DMS153 (cell line): ENCODE measurements around the gene CYTH1.

Experiments
- DNase-seq: peaks from one replicate; lab custom pipeline; 2025; lab: John Stamatoyannopoulos, UW

CYTH1 gene

DNA sequence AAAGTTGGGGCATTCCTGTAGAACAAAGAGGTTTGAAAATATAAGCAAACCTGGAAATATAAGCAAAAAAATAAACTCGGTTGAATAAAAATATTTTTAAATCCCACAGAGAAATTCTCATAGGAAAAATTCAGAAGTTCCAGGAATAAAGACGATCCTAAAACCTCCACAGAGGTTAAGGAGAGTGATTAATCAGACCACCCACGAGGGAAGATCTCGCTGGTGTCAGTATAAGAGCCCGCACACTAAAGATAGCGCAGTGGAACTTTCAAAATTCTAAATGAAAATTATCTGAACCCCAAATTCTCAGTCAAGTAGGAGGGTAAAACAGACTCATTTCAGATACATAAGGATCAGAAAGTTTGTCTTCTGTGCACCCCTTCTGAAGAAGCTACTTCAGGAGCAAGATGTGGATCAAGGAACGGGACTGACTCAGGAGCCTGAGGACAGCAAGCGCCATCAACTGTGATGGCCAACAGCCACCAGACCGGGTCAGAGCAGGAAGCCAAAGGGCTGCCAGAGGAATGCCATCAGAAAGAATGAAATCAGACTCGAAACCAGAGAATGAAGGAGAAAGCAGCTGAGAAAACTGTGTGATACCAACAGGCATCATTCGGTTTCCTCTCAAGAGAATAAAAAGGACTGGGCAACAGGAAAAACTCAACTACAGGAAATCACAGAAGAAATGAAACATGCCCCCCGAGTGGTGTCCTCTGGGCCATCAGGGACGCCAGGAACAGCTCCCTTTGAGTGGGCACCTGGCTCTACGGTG is 66.9 kb downstream of the CYTH1 start:
- no peak for DNase-seq

DNA sequence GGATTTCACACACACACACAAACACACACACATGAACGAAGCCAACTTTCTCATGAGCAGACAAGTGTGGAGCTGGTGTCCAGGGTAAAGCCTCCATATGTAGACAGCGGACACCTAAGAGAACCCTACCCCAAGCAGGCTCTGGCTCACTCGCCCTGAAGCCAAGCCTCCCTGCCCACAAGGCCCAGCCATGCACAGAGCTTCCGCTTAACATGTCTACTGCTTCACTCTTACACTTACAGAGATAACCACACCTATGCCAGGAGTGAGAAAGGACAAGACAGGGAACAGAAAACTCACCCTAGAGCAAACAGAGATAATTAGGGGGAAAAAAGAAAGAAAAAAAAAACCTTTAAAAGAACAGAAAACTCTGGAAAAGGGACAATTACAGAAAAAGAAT is 67.5 kb downstream of the CYTH1 start:
- no peak for DNase-seq

DNA sequence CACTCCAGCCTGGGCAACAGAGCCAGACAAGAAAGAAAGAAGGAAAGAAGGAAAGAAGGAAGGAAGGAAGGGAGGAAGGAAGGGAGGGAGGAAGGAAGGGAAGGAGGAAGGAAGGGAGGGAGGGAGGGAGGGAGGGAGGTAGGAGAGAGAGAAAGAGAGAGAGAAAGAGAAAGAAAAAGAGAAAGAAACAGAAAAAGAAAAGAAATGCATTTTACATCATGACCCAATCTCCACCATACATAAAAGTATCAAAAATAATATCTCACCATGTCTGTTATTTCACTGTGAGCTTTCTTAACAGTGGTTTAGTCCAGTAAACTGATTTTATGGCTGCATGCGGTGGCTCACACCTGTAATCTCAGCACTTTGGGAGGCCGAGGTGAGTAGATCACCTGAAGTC is 70.0 kb downstream of the CYTH1 start:
- no peak for DNase-seq

- no peak for DNase-seq
Observed at GRCh38 chr17:78710607-78711006, 71.5 kb downstream of the CYTH1 start.

DNA sequence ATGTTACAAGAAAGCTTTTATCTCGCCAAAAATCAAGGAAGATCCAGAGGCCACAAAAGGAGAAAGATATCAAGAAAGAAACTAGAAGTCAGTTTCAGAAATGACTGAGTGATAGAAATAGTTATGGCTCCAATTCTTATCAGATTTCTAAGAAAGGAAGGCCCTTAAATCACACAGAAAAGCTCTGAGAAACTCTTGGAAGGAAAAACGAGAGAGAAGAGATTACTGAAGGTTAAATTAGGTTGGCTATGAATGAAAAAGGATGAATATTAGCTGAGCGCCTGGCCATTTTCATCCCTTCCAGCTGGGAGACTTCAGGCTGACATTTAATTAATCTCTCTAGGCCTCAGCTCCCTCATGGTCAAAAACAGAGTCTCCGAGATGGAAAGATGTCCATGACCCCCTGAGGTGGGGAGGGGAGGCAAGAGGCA is 72.3 kb downstream of the CYTH1 start:
- DNase-seq: no peak

DNA sequence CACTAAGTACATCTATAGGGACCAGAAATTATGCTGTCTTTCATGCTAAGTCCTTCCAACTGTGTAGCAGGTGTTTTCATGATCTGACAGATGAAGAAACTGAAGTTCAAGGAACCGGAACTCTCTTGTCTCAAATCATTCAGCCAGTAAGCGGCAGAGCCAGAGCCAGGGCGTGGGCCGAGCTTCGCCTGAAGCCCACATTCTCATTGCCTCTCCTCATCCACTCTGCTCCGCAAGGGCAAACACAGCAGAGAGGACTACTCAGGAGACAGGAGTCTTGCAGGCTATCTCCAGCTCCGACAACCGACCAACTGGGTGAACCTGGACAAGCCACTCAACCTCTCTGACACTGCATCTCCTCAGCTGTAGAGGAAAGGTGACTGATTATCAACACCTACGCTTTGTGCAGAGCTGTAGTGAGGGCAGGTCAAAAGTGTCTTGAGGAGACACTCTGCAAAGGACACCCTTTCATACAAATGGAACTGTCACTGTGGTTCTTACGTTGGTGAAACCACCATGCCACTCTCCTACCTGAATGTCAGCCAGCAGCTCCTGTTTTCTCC is 72.9 kb downstream of the CYTH1 start:
- no peak for DNase-seq

GRCh38 chr17:78708510-78708973 is 73.5 kb downstream of the CYTH1 start:
- DNase-seq: peak; percentile 29

DNA sequence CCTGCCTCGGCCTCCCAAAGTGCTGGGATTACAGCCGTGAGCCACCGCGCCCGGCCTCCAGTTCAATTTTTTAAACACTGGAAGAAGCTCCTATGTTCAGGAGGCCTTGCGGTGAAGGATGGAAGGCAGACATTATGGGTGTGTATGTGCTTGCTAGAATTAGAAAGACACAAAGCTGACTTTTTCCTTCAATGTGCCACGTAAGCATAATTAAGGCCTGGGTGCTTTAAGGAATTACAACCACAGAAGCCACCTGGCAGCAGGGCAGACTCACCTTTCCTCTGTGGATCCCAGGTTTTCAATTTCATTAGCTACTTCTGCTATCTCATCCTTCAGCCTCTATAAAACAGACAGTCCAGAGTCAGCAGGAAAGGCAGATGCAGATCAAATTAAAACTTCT is 74.2 kb downstream of the CYTH1 start:
- no peak for DNase-seq

GRCh38 chr17:78707016-78707415 is 75.1 kb downstream of the CYTH1 start:
- DNase-seq: no peak

GRCh38 chr17:78706271-78706915 is 75.7 kb downstream of the CYTH1 start:
- DNase-seq: no peak

DNA sequence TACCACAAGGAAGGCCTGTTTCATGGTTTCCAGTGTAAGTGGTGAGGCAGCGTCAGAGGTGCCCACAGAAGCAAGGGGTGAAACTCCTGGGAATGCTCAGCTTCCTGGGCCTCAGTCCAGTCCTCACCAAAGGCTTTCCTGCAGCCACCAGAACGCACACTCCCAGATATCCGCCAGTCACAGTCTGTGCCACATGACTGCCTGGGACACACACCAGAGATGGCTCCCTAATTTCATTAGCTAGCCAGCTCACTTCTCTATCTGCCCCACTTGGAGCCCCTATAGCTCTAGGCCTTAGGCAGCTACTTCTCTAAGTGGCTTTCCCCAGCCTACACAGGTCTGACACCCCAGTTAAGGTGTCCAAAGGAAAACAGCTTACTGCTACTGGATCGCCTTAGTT is 77.0 kb downstream of the CYTH1 start:
- no peak for DNase-seq

- no peak for DNase-seq
Observed at GRCh38 chr17:78704594-78704993, 77.5 kb downstream of the CYTH1 start.

DNA sequence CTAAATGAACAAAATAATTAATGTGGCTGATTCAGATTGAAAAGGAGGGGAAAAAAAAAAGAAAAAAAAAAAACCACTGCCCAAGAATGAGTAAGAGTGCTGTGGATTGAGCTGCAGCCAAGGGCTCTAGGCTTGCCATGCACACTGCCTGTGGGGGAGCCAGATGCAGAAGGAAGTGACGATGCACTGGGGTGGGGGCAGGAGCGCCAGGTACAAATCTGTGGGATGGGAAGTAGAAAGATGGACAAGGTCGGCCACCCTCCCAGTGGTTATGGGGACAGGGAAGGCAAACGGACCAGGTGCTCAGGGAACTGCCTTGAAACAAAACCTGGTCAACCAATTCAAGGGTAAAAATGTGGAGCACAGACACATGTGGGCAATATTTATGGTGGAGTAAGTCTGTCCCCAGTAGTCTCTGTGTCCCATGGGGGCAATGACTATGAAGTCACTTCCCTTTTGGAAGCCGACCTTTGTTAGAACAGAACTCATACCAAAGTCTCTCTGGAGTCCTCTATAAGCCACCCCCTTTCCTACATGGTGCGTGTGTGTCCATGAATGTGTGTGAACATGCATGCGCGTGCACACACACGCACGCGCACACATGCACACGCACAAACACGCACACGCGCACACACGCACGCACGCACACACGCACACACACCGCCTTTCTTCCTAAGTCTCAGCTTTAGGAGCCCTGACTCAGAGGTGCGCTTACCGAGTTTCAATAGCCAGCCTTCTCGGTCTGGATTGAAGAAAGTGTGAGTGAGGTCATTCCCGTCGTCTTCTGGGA is 84.3 kb downstream of the CYTH1 start:
- no peak for DNase-seq

- no peak for DNase-seq
Observed at GRCh38 chr17:78697122-78697521, 85.0 kb downstream of the CYTH1 start.

- DNase-seq: no peak
Observed at GRCh38 chr17:78696016-78696982, 85.8 kb downstream of the CYTH1 start.

DNA sequence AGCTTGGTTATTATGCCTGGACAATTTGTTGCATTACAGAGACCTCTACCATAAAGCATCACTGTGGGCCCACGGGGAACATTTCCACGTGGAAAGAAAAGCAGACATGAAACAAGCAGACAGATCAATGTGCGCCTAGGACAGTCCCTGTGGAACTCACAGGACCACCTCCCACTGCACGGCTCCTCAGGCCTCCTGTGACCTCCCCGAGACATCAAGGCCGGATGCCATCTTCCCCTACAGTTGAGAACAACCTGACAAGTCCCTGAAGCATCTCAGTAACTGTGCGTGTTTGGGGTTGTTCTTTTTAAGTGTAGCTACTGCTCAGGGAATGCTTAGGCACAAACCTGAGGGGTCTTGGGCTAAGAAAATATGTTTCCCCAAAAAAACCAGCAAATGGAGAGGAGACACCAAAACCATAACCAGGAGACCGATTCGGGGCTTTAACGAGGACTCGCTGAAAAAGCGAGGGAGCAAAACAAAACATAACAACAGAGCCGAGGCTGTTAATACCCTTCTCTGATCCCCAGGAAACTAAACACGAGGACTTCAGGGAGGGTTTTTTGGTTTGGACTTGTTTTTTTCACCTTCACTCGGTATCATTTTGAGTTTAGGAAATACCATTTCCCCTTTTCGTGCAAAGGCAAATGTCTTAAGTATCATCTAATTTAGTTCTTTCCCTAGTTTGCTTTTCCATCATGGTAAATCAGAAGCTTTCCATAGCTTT is 87.1 kb downstream of the CYTH1 start:
- no peak for DNase-seq

DNA sequence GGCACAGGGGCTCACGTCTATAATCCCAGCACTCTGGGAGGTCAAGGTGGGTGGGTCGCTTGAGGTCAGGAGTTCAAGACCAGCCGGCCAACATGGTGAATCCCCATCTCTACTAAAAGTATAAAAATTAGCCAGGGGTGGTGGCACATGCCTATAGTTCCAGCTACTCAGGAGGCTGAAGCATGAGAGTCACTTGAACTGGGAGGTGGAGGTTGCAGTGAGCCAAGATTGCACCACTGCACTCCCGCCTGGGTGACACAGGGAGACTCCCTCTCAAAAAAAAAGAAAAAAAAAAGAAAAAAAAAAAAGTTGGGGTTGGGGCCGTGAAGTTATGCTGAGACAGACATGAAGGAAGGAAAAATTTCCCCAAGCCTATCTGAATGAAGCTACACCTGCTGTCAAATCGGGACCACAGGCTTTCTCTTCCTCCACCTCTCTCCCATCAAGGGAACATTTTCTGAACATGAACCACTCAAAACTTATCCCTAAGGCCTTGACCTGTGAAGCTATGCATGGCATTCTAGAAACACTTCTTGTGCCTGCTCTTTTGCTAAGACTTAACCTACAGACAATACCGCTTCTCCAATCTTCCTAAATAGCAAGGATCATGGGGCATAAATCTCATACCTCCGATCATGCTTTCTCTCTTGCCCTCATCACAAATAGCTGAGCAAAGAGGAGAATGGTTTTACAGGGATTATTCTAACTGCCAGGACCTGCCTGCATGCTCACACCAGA is 88.6 kb downstream of the CYTH1 start:
- DNase-seq: no peak

- DNase-seq: no peak
Observed at GRCh38 chr17:78692460-78693010, 89.5 kb downstream of the CYTH1 start.

DNA sequence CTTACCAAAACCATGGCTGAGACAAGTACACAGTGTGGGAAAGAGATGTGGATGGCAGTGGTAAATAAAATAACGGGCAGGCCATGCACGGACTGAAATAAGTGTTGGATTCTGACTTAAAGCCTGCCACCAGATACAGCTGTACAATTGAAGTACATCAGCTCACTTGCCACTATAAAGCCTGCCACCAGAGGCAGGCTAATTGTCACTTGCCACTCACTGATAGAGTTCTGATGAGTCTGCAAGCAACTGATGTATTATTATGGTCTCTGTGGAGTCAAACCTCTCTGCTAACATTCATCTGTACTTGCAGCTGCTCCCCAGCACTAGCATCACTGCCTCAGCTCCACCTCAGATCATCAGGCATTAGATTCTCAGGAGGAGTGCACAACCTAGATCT is 93.0 kb downstream of the CYTH1 start:
- no peak for DNase-seq

DNA sequence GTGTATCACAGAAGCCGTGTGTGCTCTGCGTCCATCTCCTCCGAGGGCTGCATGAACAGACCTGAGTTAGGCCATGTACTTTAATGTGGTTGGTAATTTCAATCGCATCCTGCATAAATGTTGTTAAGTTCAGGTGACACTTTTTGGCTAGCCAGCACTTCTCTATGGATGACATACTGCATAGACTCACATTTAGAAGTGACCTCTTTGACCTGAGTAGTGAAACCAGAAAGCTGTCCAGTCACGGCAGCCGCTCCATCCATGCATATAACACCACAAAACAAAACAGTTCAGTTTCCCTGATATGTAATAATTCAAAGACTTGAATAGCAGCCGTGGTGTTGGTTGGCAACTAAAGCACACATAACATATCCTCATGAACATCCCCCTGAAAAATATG is 94.1 kb downstream of the CYTH1 start:
- no peak for DNase-seq
